Activated CD8-positive, alpha-beta memory T cell treated with anti-CD3 and anti-CD28 coated beads, Interleukin-2, amount 50 U/mL, for 24 hours (primary cell): ENCODE measurements around the gene BGN.

Experiments
- DNase-seq: peaks from one replicate; pipeline ENCODE4 v3.0.0-alpha.2; 2020; ENCODE audit errors: extremely low read depth

Gene BGN

GRCh38 chrX:153526801-153527200 is 32.0 kb downstream of the BGN start:
- DNase-seq: no peak

GRCh38 chrX:153527208-153527607 is 32.4 kb downstream of the BGN start:
- DNase-seq: no peak

- DNase-seq: no peak
Observed at GRCh38 chrX:153530411-153531129, 35.8 kb downstream of the BGN start.

- DNase-seq: no peak
Observed at GRCh38 chrX:153533091-153533490, 38.3 kb downstream of the BGN start.

GRCh38 chrX:153537080-153537479 is 42.3 kb downstream of the BGN start:
- no peak for DNase-seq

- DNase-seq: no peak
Observed at GRCh38 chrX:153537526-153538295, 42.9 kb downstream of the BGN start.

- DNase-seq: no peak
Observed at GRCh38 chrX:153538424-153538823, 43.6 kb downstream of the BGN start.

- DNase-seq: peak; percentile 3
Observed at GRCh38 chrX:153539171-153539978, 44.6 kb downstream of the BGN start.

- DNase-seq: no peak
Observed at GRCh38 chrX:153539979-153540358, 45.2 kb downstream of the BGN start.

- no peak for DNase-seq
Observed at GRCh38 chrX:153544727-153545126, 49.9 kb downstream of the BGN start.

GRCh38 chrX:153546386-153546785 is 51.6 kb downstream of the BGN start:
- no peak for DNase-seq

GRCh38 chrX:153547195-153547594 is 52.4 kb downstream of the BGN start:
- no peak for DNase-seq

GRCh38 chrX:153549231-153549630 is 54.5 kb downstream of the BGN start:
- DNase-seq: no peak

- DNase-seq: no peak
Observed at GRCh38 chrX:153549807-153550206, 55.0 kb downstream of the BGN start.

GRCh38 chrX:153551135-153551534 is 56.4 kb downstream of the BGN start:
- DNase-seq: no peak

GRCh38 chrX:153554519-153555167 is 59.9 kb downstream of the BGN start:
- DNase-seq: peak; percentile 3

- no peak for DNase-seq
Observed at GRCh38 chrX:153556767-153557166, 62.0 kb downstream of the BGN start.

- DNase-seq: no peak
Observed at GRCh38 chrX:153557618-153558355, 63.0 kb downstream of the BGN start.
